Measurements from ENCODE around the gene RNASE2. TPM values are rescaled to one million over a fixed set of nuclear protein-coding genes. Genes with fewer than 3 reads are reported as not detected.
"Not testable (repeated sequence)": the region's sequence is repeated elsewhere in the genome, so short reads cannot be mapped to it uniquely, and the experiment has no call there.

RNASE2 gene
- total RNA-seq, 1 experiment from 2014 or later = not detected

DNA sequence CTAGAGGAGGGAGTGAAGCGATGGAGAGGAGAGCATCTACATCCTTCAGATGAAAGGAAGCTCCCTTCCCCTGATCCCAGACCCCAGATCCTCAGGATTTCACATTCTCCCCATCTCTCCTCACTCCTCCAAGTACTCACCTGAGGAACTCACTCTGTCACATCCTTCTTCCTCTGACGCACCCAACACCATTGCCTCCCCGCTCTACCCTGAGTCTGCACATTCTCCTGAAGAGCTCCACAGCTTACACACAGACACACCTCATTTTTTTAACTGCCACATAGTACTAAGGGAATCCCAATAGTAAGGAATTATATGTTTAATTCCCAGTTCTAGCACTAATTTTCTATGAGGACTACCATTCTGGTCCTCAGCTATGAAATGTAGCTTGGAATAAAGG, 18.2 kb downstream of the RNASE2 start:
- in situ Hi-C loops (cut with HindIII; ENCODE audit: low pct_unique_long_range_greater_than_20kb, low sequenced_read_pairs) = no loop called here
- DNase-seq (ENCODE audit: low read depth) = no peak

GRCh38 chr14:20976291-20976690, 21.0 kb downstream of the RNASE2 start:
- in situ Hi-C loops (cut with HindIII; ENCODE audit: low pct_unique_long_range_greater_than_20kb, low sequenced_read_pairs) = no loop called here
- DNase-seq (ENCODE audit: low read depth) = peak; percentile 52

DNA sequence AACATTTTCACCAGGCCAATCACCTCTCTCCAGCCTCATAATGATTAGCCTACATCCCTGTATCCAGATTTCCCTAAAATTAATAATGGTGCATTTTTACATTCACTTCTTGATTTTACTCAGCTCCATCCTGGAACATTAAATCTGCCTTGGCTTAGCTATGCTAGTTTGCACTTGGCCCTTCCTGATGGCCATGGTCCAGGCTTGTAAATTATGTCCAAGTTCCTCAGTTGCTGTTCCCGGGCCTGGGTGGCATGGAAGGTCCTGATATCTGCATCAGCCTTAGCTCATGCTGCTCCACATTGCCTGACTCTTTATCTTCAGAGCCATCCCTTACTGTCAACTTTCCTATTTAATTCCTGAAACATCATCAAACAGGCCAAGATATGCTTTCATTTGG, 23.4 kb downstream of the RNASE2 start:
- in situ Hi-C loops (cut with HindIII; ENCODE audit: low pct_unique_long_range_greater_than_20kb, low sequenced_read_pairs) = no loop called here
- DNase-seq (ENCODE audit: low read depth) = no peak

DNA sequence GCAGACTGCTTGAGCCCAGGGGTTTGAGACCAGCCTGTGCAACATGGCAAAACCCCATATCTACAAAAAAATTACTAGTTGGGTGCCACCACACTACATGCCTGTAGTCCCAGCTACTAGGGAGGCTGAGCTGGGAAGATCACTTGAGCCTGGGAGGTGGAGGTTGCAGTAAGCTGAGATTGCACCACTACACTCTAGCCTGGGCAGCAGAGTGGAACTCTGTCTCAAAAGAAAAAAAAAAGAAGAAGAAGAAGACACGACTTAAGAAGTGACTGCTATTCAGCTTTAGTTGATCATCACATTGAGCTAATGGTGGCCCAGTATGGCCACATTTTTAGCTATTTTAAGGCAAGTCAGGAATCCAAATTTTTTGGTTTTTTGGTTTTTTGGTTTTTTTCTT, 25.6 kb downstream of the RNASE2 start:
- DNase-seq (ENCODE audit: low read depth) = no peak
- in situ Hi-C loops (cut with HindIII; ENCODE audit: low pct_unique_long_range_greater_than_20kb, low sequenced_read_pairs) = no loop called here

- in situ Hi-C loops (cut with HindIII; ENCODE audit: low pct_unique_long_range_greater_than_20kb, low sequenced_read_pairs) = no loop called here
- no peak for DNase-seq (ENCODE audit: low read depth)
Observed at GRCh38 chr14:20982646-20983369, 27.5 kb downstream of the RNASE2 start.

- DNase-seq (ENCODE audit: low read depth); in situ Hi-C loops (cut with HindIII; ENCODE audit: low pct_unique_long_range_greater_than_20kb, low sequenced_read_pairs): not testable (repeated sequence)
Observed at GRCh38 chr14:20985650-20986049, 30.4 kb downstream of the RNASE2 start.

DNA sequence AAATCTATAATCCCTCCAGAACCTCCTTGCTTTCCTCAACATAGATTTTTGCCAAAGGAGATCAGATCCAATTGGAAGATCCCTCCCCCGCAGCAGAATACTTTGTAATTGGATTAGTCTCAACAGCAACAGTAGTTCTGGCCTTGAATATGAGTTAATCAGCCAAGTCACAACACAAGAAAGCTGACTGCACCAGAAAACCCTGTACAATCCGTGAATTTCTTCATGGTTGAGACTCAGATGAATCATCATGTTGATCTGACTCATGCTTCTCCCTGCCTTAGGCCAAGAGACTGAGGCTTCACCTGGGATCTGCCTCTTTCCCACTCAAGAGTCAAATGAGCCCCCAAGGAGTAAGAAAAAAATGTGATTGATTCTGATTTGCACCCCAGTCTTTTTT, 31.5 kb downstream of the RNASE2 start:
- DNase-seq (ENCODE audit: low read depth) = peak; percentile 77
- in situ Hi-C loops (cut with HindIII; ENCODE audit: low pct_unique_long_range_greater_than_20kb, low sequenced_read_pairs) = no loop called here

- DNase-seq (ENCODE audit: low read depth) = no peak
Observed at GRCh38 chr14:20988717-20989470, 33.6 kb downstream of the RNASE2 start.

GRCh38 chr14:20989471-20989786, 34.1 kb downstream of the RNASE2 start:
- no peak for DNase-seq (ENCODE audit: low read depth)
- in situ Hi-C loops (cut with HindIII; ENCODE audit: low pct_unique_long_range_greater_than_20kb, low sequenced_read_pairs) = no loop called here

More at GRCh38 chr14:20988717-20989470, 33.6 kb downstream of the RNASE2 start:
- in situ Hi-C loops (cut with HindIII; ENCODE audit: low pct_unique_long_range_greater_than_20kb, low sequenced_read_pairs) = no loop called here

GRCh38 chr14:20989787-20990600, 34.7 kb downstream of the RNASE2 start, which contains the start of gene METTL17:
TSS of gene METTL17 (plus strand) at chr14:20989980. CDS start at chr14:20990003, 23 bp downstream.
- in situ Hi-C loops (cut with HindIII; ENCODE audit: low pct_unique_long_range_greater_than_20kb, low sequenced_read_pairs) = no loop called here

DNA sequence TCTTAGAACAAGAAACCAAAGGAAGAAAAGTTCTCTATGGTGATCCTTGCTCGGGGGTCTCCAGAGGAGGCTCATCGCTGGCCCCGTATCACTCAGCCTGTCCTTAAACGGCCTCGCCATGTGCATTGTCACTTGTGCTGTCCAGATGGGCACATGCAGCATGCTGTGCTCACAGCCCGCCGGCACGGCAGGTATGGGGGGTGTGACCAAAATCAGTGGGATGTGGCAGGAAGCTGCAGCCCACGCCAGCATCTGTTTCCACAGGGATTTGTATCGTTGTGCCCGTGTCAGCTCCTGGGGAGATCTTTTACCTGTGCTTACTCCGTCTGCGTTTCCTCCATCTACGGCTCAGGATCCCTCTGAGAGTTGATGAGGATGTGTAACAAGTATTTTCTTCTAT, 41.2 kb downstream of the RNASE2 start:
- in situ Hi-C loops (cut with HindIII; ENCODE audit: low pct_unique_long_range_greater_than_20kb, low sequenced_read_pairs) = no loop called here

More at GRCh38 chr14:20989787-20990600, 34.7 kb downstream of the RNASE2 start, which contains the start of gene METTL17:
- DNase-seq (ENCODE audit: low read depth) = peak; percentile 87

GRCh38 chr14:20997115-20997514, 41.8 kb downstream of the RNASE2 start:
- DNase-seq (ENCODE audit: low read depth) = no peak
- in situ Hi-C loops (cut with HindIII; ENCODE audit: low pct_unique_long_range_greater_than_20kb, low sequenced_read_pairs) = no loop called here

More for the DNA sequence above, 41.2 kb downstream of the RNASE2 start:
- no peak for DNase-seq (ENCODE audit: low read depth)

DNA sequence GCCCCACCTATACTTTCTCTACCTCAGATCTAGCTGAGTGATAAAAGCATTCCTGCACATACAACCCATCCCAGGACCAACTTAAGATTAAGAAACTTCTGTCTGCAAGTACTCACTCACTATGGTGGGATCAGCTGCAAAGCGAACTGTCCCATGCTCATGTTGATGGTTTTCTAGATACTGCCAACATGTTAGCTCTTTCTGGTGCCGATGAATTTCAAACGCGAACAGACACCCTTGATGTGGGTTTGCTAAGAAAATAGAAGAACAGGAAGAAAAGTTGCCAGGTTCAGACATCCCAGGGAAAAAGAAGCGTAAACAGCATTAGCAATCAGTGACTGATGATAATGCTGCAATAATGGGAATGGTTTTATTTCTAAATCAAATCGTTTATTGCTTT, 42.3 kb downstream of the RNASE2 start:
- DNase-seq (ENCODE audit: low read depth) = no peak
- in situ Hi-C loops (cut with HindIII; ENCODE audit: low pct_unique_long_range_greater_than_20kb, low sequenced_read_pairs) = no loop called here

GRCh38 chr14:20998139-20998538, 42.9 kb downstream of the RNASE2 start:
- in situ Hi-C loops (cut with HindIII; ENCODE audit: low pct_unique_long_range_greater_than_20kb, low sequenced_read_pairs) = no loop called here
- no peak for DNase-seq (ENCODE audit: low read depth)

- in situ Hi-C loops (cut with HindIII; ENCODE audit: low pct_unique_long_range_greater_than_20kb, low sequenced_read_pairs) = no loop called here
- DNase-seq (ENCODE audit: low read depth) = peak; percentile 58
Observed at GRCh38 chr14:20998674-20999366, 43.5 kb downstream of the RNASE2 start, which contains the start of gene SLC39A2. TSS of gene SLC39A2 (plus strand) at chr14:20999293. CDS start at chr14:20999447, 154 bp downstream.

DNA sequence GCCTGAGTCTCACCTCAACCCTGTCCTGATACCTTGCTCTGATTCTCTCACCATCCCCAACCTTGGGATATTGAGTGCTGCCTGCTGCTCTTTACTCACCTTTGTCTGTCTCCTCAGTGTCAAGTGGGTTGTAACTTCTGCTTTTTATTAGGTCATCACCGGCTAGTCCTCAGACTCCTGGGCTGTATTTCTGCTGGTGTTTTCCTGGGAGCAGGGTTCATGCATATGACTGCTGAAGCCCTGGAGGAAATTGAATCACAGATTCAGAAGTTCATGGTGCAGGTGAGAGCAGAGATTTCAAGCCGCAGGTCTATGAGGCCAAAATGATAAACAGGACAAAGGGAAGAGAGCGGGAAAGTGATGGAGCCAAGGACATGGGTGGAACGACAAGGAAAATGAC, 44.3 kb downstream of the RNASE2 start:
- no peak for DNase-seq (ENCODE audit: low read depth)
- in situ Hi-C loops (cut with HindIII; ENCODE audit: low pct_unique_long_range_greater_than_20kb, low sequenced_read_pairs) = no loop called here

- DNase-seq (ENCODE audit: low read depth) = no peak
- in situ Hi-C loops (cut with HindIII; ENCODE audit: low pct_unique_long_range_greater_than_20kb, low sequenced_read_pairs) = no loop called here
Observed at GRCh38 chr14:21001218-21001617, 45.9 kb downstream of the RNASE2 start.

DNA sequence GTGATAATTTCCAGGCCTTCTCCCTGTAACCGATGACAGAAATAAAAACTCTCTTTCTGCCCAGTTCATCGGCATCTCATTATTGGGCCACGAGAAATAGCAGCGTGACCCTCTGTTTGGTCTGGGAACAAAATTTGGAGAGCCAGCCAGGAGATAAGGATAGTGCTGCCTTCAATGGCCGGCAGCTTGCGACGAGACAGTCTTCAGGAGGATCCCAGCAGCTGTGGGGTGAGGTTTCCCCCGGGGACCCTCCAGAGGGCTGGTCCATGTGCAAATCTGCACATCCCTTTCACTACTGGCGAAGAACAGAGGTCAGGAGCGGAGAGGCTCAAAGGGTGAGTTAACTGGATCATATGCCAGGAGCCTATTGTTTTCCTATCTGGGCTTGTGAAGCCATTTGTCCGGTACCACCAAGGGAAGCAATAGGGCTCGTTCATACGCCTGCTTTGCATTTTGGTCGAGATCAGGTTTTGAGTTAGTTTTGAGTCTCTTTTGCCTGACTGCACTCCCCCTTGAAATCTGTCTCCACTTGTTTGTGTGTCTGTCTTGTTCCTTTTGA, 48.6 kb downstream of the RNASE2 start:
- no peak for DNase-seq (ENCODE audit: low read depth)
- in situ Hi-C loops (cut with HindIII; ENCODE audit: low pct_unique_long_range_greater_than_20kb, low sequenced_read_pairs) = no loop called here

All from Caki2 (cell line).